Breast epithelium (tissue), 4 donors: ENCODE data around the gene GCNA. TPM values are rescaled to one million over a fixed set of nuclear protein-coding genes. Genes with fewer than 3 reads are reported as not detected.

Experiments
- DNase-seq, 2 donors: peaks; one replicate each; pipeline ENCODE4 v3.0.0-alpha.2; 2019; ENCODE audit warnings: low spot score in 2 of 2
- H3K27ac ChIP-seq, 2 donors: fragments of 200-600 bp; sonication (generic) in 1 of 2; one replicate each; pipeline ENCODE4 v1.5.1; 2016 to 2019; ENCODE audit warnings: mild to moderate bottlenecking in 1 of 2
- H3K27me3 ChIP-seq, 2 donors: fragments of 200-600 bp; sonication (generic) in 1 of 2; one replicate each; pipeline versions ENCODE4 v1.5.1 to v1.6.0; 2017 to 2019; ENCODE audit warnings: control low read depth in 1 of 2, mild to moderate bottlenecking in 1 of 2
- H3K36me3 ChIP-seq: fragments of 200-600 bp; one replicate; pipeline ENCODE4 v1.5.1; 2019
- H3K4me1 ChIP-seq, 2 donors: fragments of 200-600 bp; sonication (generic); one replicate each; pipeline ENCODE4 v1.5.1; 2016 to 2019; ENCODE audit warnings: control low read depth in 1 of 2
- H3K4me3 ChIP-seq, 3 donors: fragments of 200-600 bp; sonication (generic); 1 replicate in 2 of 3; 2 replicates in 1 of 3; pipeline ENCODE4 v1.5.1; 2016 to 2019; ENCODE audit warnings: mild to moderate bottlenecking in 3 of 3, moderate library complexity in 2 of 3
- H3K9me3 ChIP-seq, 2 donors: fragments of 200-600 bp; sonication (generic) in 1 of 2; one replicate each; pipeline ENCODE4 v1.5.1; 2016 to 2019; ENCODE audit warnings: control low read depth in 1 of 2
- CTCF ChIP-seq, 3 donors: fragments of 450-650 bp; IDR thresholded peaks; one replicate each; pipeline ENCODE4 v1.5.1; 2016 to 2017; ENCODE audit warnings: antibody characterized with exemption in 3 of 3, mild to moderate bottlenecking in 3 of 3, moderate library complexity in 3 of 3
- POLR2A ChIP-seq: fragments of 450-650 bp; IDR thresholded peaks from one replicate; pipeline ENCODE4 v1.6.1; 2016; ENCODE audit warnings: antibody characterized with exemption, mild to moderate bottlenecking, moderate library complexity
- POLR2AphosphoS5 ChIP-seq, 3 donors: sonication (generic); formaldehyde crosslinking; IDR thresholded peaks; one replicate each; pipeline ENCODE4 v1.6.1; 2017; ENCODE audit warnings: antibody characterized with exemption in 3 of 3
- intact Hi-C: fragments of 100-400 bp; cut with DNase I; formaldehyde crosslinking; loops from one replicate; pipeline ENCODE4 v1.15.1; 2023; ENCODE audit warnings: low total_unique reads
- total RNA-seq, 3 donors: library from RNA; depleted of rRNA; stranded (reverse); fragments of >200 nt; gene quantifications; one replicate each; pipeline ENCODE4 v1.1.0, GENCODE V29; 2016

The GCNA gene
- total RNA-seq, 3 donors from 2014 or later: 2.3 to 3.0 (median 2.6) TPM

DNA sequence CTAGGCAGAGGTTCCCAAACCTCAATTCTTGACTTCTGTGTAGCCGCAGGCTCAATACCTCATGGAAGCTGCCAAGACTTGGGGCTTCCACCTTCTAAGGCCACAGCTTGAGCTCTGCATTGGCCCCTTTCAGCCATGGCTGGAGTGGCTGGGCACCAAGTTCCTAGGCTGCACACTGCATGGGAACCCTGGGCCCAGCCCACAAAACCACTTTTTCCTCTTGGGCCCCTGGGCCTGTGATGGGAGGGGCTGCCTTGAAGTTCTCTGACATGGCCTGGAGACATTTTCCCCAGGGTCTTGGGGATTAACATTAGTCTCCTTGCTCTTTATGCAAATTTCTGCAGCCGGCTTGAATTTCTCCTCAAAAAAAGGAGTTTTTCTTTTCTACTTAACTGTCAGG lies 75.1 kb downstream of the GCNA start:
- Histone ChIP-seq H3K4me1 (no peaks in the 10 kb centered on the region), H3K36me3 (no peaks in the 10 kb centered on the region), H3K27ac (no peak overlapping the region), H3K9me3 (no peaks in the 10 kb centered on the region), H3K27me3 (peaks cover 0 to 12% of the 10 kb centered on the region in 2 donors), H3K4me3 (no peak overlapping the region)
- intact Hi-C loops: no loop called here
- TF ChIP-seq CTCF (IDR thresholded peaks at IDR 0.05) (no peak), POLR2AphosphoS5 (IDR thresholded peaks at IDR 0.05) (no peak), POLR2A (no peak)
- DNase-seq: no peak

GRCh38 chrX:71657267-71657666 lies 79.0 kb downstream of the GCNA start:
- peaks cover 0 to 40% of the 10 kb centered on the region in 2 donors for H3K27me3 ChIP-seq
- DNase-seq: no peak
- TF ChIP-seq POLR2A (no peak), POLR2AphosphoS5 (IDR thresholded peaks at IDR 0.05) (no peak), CTCF (IDR thresholded peaks at IDR 0.05) (no peak)
- no peaks in the 10 kb centered on the region for H3K4me1 ChIP-seq
- no peak overlapping the region for H3K27ac ChIP-seq
- no peak overlapping the region for H3K4me3 ChIP-seq
- intact Hi-C loops: no loop called here
- no peaks in the 10 kb centered on the region for H3K9me3 ChIP-seq
- H3K36me3 ChIP-seq: no peaks in the 10 kb centered on the region

GRCh38 chrX:71659342-71659741 lies 81.1 kb downstream of the GCNA start:
- DNase-seq: no peak
- peaks cover 0 to 44% of the 10 kb centered on the region in 2 donors for H3K27me3 ChIP-seq
- intact Hi-C loops: no loop called here
- H3K27ac ChIP-seq: no peak overlapping the region
- H3K4me3 ChIP-seq: no peak overlapping the region
- no peaks in the 10 kb centered on the region for H3K36me3 ChIP-seq
- no peaks in the 10 kb centered on the region for H3K4me1 ChIP-seq
- H3K9me3 ChIP-seq: no peaks in the 10 kb centered on the region
- TF ChIP-seq CTCF (IDR thresholded peaks at IDR 0.05) (no peak), POLR2AphosphoS5 (IDR thresholded peaks at IDR 0.05) (no peak), POLR2A (no peak)

DNA sequence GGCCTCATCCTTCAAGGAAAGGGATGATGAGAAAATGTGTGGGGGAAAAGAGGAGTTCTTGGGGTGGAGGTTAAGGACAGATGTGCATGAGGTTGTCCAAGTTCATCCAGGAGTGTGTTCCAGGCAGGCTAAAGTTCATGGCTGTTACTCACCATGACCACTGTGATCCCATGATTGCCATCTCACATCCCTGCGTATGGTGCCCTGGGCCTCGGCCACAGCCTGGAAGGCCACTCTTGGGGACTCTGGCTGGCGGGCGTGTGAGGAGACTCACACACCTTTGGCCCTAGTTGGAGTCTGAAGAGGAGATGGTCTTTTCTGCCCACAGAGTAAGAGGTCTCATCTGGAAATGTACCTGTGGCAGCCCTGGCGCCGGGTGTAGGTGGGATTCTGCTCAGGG lies 81.7 kb downstream of the GCNA start:
- no peak for TF ChIP-seq POLR2A
- TF ChIP-seq CTCF (IDR thresholded peaks at IDR 0.05): no peak
- Histone ChIP-seq H3K27me3 (peaks cover 0 to 50% of the 10 kb centered on the region in 2 donors), H3K36me3 (no peaks in the 10 kb centered on the region), H3K27ac (no peak overlapping the region), H3K4me3 (no peak overlapping the region), H3K4me1 (no peaks in the 10 kb centered on the region), H3K9me3 (no peaks in the 10 kb centered on the region)
- intact Hi-C loops: no loop called here
- DNase-seq: no peak

- intact Hi-C loops: no loop called here
- no peak overlapping the region for H3K4me3 ChIP-seq
- H3K9me3 ChIP-seq: no peaks in the 10 kb centered on the region
- peaks cover 0 to 52% of the 10 kb centered on the region in 2 donors for H3K27me3 ChIP-seq
- H3K36me3 ChIP-seq: no peaks in the 10 kb centered on the region
- no peak for DNase-seq
- no peak overlapping the region for H3K27ac ChIP-seq
- no peaks in the 10 kb centered on the region for H3K4me1 ChIP-seq
- TF ChIP-seq POLR2AphosphoS5 (IDR thresholded peaks at IDR 0.05): no peak
Measured at GRCh38 chrX:71660562-71661416, 82.6 kb downstream of the GCNA start.
